IMR-90 (cell line): Measurements from ENCODE around the gene TM9SF4. TPM values are rescaled to one million over a fixed set of nuclear protein-coding genes. Genes with fewer than 3 reads are reported as not detected.

Source experiments
- ATAC-seq: fragments of 200-7000 bp; cut with Tn5 transposase; 2 replicates; pipeline ENCODE4 v1.9.1; 2020; ENCODE audit warnings: low read depth, mild to moderate bottlenecking, moderate library complexity
- BruUV-seq: library from RNA; stranded (reverse); fragments of 400-500 nt; replicated peaks from 2 replicates; lab custom pipeline; 2021; lab: Mats Ljungman, UMichigan
- CTCF ChIA-PET: fragments of 300-600 bp; formaldehyde crosslinking; extraction: SDS; loops from one replicate; lab custom pipeline; 2021; ENCODE audit warnings: antibody characterized with exemption; lab: Yijun Ruan, JAX
- POLR2A ChIA-PET: fragments of 300-600 bp; sonication (Branson Sonifier 250); formaldehyde crosslinking; loops from one replicate; lab custom pipeline; 2022; ENCODE audit warnings: antibody characterized with exemption; ENCODE audit not compliant: unreplicated experiment; lab: Charles Lee
- DNase-seq: peaks from one replicate; pipeline ENCODE4 v3.0.0; 2013
- H2AFZ ChIP-seq: replicated peaks from 2 replicates; pipeline ENCODE3; 2013; ENCODE audit warnings: low read length, mild to moderate bottlenecking; ENCODE audit not compliant: poor library complexity
- H2AK5ac ChIP-seq: 2 replicates; pipeline ENCODE4 v1.6.1; 2013; ENCODE audit warnings: low read depth, low read length, inconsistent platforms
- H2AK9ac ChIP-seq: replicated peaks from 2 replicates; pipeline ENCODE3; 2013; ENCODE audit warnings: mild to moderate bottlenecking, low read depth, low read length, moderate library complexity; ENCODE audit not compliant: poor library complexity
- H2BK120ac ChIP-seq: 2 replicates; pipeline ENCODE4 v1.6.1; 2013; ENCODE audit warnings: low read depth, low read length, inconsistent platforms
- H2BK15ac ChIP-seq: 3 replicates; pipeline ENCODE4 v1.6.1; 2013; ENCODE audit warnings: low read depth, low read length, inconsistent platforms
- H2BK20ac ChIP-seq: 2 replicates; pipeline ENCODE4 v1.6.1; 2013; ENCODE audit warnings: low read depth, mild to moderate bottlenecking, inconsistent platforms, low read length, moderate library complexity
- H2BK5ac ChIP-seq: 2 replicates; pipeline ENCODE4 v1.6.1; 2013; ENCODE audit warnings: mild to moderate bottlenecking, low read depth, low read length, inconsistent platforms; ENCODE audit not compliant: poor library complexity, severe bottlenecking
- H3K14ac ChIP-seq: replicated peaks from 2 replicates; pipeline ENCODE4 v1.6.1; 2013; ENCODE audit warnings: low read depth, low read length, inconsistent platforms
- H3K18ac ChIP-seq: 2 replicates; pipeline ENCODE4 v1.6.1; 2013; ENCODE audit warnings: low read depth, low read length, control low read depth
- H3K23ac ChIP-seq: 2 replicates; pipeline ENCODE4 v1.6.1; 2013; ENCODE audit warnings: low read depth, low read length, inconsistent platforms
- H3K27ac ChIP-seq: 2 replicates; pipeline ENCODE4 v1.5.1; 2013; ENCODE audit warnings: mild to moderate bottlenecking, control low read depth, low read length; ENCODE audit not compliant: insufficient read depth
- H3K27me3 ChIP-seq: 2 replicates; pipeline ENCODE4 v1.6.1; 2013; ENCODE audit warnings: low read length; ENCODE audit not compliant: control insufficient read depth, insufficient read depth
- H3K36me3 ChIP-seq: 2 replicates; pipeline ENCODE4 v1.6.1; 2013; ENCODE audit warnings: low read length, mixed read lengths; ENCODE audit not compliant: control insufficient read depth, insufficient read depth
- H3K4ac ChIP-seq: 2 replicates; pipeline ENCODE4 v1.6.1; 2013; ENCODE audit warnings: low read depth, low read length, inconsistent platforms
- H3K4me1 ChIP-seq: 2 replicates; pipeline ENCODE4 v1.6.1; 2013; ENCODE audit warnings: low read length, mixed read lengths; ENCODE audit not compliant: control insufficient read depth, insufficient read depth
- H3K4me2 ChIP-seq: 2 replicates; pipeline ENCODE4 v1.6.1; 2013; ENCODE audit warnings: low read depth, mild to moderate bottlenecking, control low read depth, low read length, moderate library complexity
- H3K4me3 ChIP-seq: 2 replicates; pipeline ENCODE4 v1.5.1; 2013; ENCODE audit warnings: low read depth, mild to moderate bottlenecking, control low read depth, low read length, moderate library complexity; ENCODE audit not compliant: insufficient read depth
- H3K56ac ChIP-seq: 2 replicates; pipeline ENCODE4 v1.6.1; 2013; ENCODE audit warnings: low read length, inconsistent platforms; ENCODE audit not compliant: insufficient read depth; ENCODE audit errors: extremely low read depth
- H3K79me1 ChIP-seq, 2 experiments: 2 replicates each; pipeline ENCODE4 v1.6.1; 2013; ENCODE audit warnings: low read length in 2 of 2, inconsistent platforms in 1 of 2, low read depth in 1 of 2
- H3K9ac ChIP-seq: 2 replicates; pipeline ENCODE4 v1.6.1; 2013; ENCODE audit warnings: low read depth, low read length, control low read depth
- H3K9me1 ChIP-seq: 2 replicates; pipeline ENCODE4 v1.6.1; 2013; ENCODE audit warnings: low read length, inconsistent platforms; ENCODE audit not compliant: insufficient read depth
- H3K9me3 ChIP-seq: 2 replicates; pipeline ENCODE4 v1.6.1; 2013; ENCODE audit warnings: low read length; ENCODE audit not compliant: control insufficient read depth, insufficient read depth
- H4K20me1 ChIP-seq: 2 replicates; pipeline ENCODE4 v1.6.1; 2013; ENCODE audit warnings: low read length, inconsistent platforms; ENCODE audit not compliant: insufficient read depth
- H4K5ac ChIP-seq: 2 replicates; pipeline ENCODE4 v1.6.1; 2013; ENCODE audit warnings: mild to moderate bottlenecking, low read depth, low read length, control low read depth
- H4K8ac ChIP-seq, 2 experiments: 2 replicates each; pipeline ENCODE4 v1.6.1; 2013; ENCODE audit warnings: low read depth in 2 of 2, low read length in 2 of 2, control low read depth in 1 of 2, inconsistent platforms in 1 of 2
- H4K91ac ChIP-seq: 2 replicates; pipeline ENCODE4 v1.6.1; 2013; ENCODE audit warnings: low read depth, low read length, inconsistent platforms; ENCODE audit not compliant: insufficient read depth
- BHLHE40 ChIP-seq: fragments of 150-350 bp; IDR thresholded peaks from 2 replicates; pipeline ENCODE4 v1.6.1; 2016; ENCODE audit warnings: mild to moderate bottlenecking, low read depth, low read length
- CEBPB ChIP-seq: IDR thresholded peaks from 2 replicates; pipeline ENCODE4 v1.6.1; 2012; ENCODE audit warnings: low read depth, low read length, improper control_type of control experiment
- CHD1 ChIP-seq: IDR thresholded peaks from 2 replicates; pipeline ENCODE4 v1.6.1; 2012; ENCODE audit warnings: low read depth, low read length, improper control_type of control experiment
- ELK1 ChIP-seq: fragments of 150-350 bp; IDR thresholded peaks from 2 replicates; pipeline ENCODE4 v1.6.1; 2016; ENCODE audit warnings: low read depth, mild to moderate bottlenecking, low read length, moderate library complexity, borderline replicate concordance
- FOS ChIP-seq: fragments of 150-350 bp; IDR thresholded peaks from 2 replicates; pipeline ENCODE4 v1.6.1; 2016; ENCODE audit warnings: low read depth, low read length
- MAFK ChIP-seq: IDR thresholded peaks from 2 replicates; pipeline ENCODE4 v1.6.1; 2012; ENCODE audit warnings: low read depth, low read length, improper control_type of control experiment
- MAZ ChIP-seq: IDR thresholded peaks from 2 replicates; pipeline ENCODE4 v1.6.1; 2012; ENCODE audit warnings: low read depth, mild to moderate bottlenecking, low read length, improper control_type of control experiment, moderate library complexity, borderline replicate concordance
- NFE2L2 ChIP-seq: fragments of 150-350 bp; IDR thresholded peaks from 2 replicates; pipeline ENCODE4 v1.6.1; 2016; ENCODE audit warnings: low read depth, mild to moderate bottlenecking, low read length
- POLR2A ChIP-seq: IDR thresholded peaks from 2 replicates; pipeline ENCODE4 v1.6.1; 2012; ENCODE audit warnings: mild to moderate bottlenecking, low read depth, low read length
- RAD21 ChIP-seq: IDR thresholded peaks from 2 replicates; pipeline ENCODE4 v1.6.1; 2012; ENCODE audit warnings: low read length, improper control_type of control experiment
- RCOR1 ChIP-seq: IDR thresholded peaks from 2 replicates; pipeline ENCODE4 v1.6.1; 2012; ENCODE audit warnings: mild to moderate bottlenecking, low read length, improper control_type of control experiment; ENCODE audit not compliant: insufficient replicate concordance
- USF2 ChIP-seq: fragments of 150-350 bp; IDR thresholded peaks from 2 replicates; pipeline ENCODE4 v1.6.1; 2017; ENCODE audit warnings: mild to moderate bottlenecking, antibody characterized with exemption, low read length, low read depth
- WGBS, 2 experiments: methylation state at CpG; one replicate each; pipeline versions ENCODE4 v1.1.5 to v1.1.7; 2013; ENCODE audit warnings: missing lambda C conversion rate in 2 of 2; ENCODE audit not compliant: insufficient read length in 1 of 2; ENCODE audit errors: extremely low coverage in 2 of 2; 5-methylcytosine and 5-hydroxymethylcytosine counted together
- dilution Hi-C: fragments of 300-500 bp; cut with HindIII; formaldehyde crosslinking; loops from one replicate; pipeline ENCODE4 v1.14.3; 2018; ENCODE audit warnings: low sequenced_read_pairs; ENCODE audit not compliant: unreplicated experiment
- in situ Hi-C: fragments of 300-500 bp; cut with MboI; formaldehyde crosslinking; loops from 3 replicates; pipeline ENCODE4 v1.14.3; 2019; ENCODE audit warnings: low sequenced_read_pairs, inconsistent platforms, mixed read lengths
- intact Hi-C: fragments of 100-400 bp; cut with micrococcal nuclease; formaldehyde crosslinking; loops from 2 replicates; pipeline ENCODE4 v1.10.0; 2022
- polyA plus RNA-seq, 3 experiments: library from polyadenylated mRNA; depleted of rRNA; stranded (reverse); fragments of >200 nt; gene quantifications; 2 replicates each; pipeline ENCODE4 v1.2.3, GENCODE V29; 2012; ENCODE audit warnings: low replicate concordance in 1 of 3
- total RNA-seq: library from RNA; depleted of rRNA; stranded (reverse); fragments of >200 nt; gene quantifications from 2 replicates; pipeline ENCODE4 v1.2.3, GENCODE V29; 2012
- TF ChIP-seq, protein P1 (sequence below): conservative IDR thresholded peaks from 2 replicates; pipeline ENCODE4 v1.5.1; 2012; ENCODE audit warnings: mild to moderate bottlenecking, low read depth, low read length, improper control_type of control experiment

Gene TM9SF4
- total and polyA plus RNA-seq, 2 of the 4 experiments (the other 2 are of a cell fraction), result 35.3 to 59.1 TPM

DNA sequence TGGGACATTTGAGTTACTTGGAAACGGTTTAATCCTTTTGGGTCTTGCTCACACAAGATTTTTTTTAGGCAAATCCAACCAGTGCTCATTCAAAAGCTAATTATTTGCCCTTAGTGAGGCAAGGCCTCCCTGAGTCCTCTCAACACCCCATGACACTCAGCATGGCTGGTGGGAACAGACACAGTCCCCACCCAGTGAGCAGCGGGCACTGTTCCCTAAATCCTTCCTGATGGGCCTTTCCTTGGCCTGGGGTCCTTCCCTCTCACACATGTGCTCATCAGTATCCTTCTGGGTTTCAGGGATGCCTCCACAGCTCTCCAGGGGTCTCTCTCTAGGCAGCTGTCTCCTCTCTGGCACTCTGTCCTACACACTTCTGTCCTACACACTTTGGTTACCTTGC lies 70.0 kb downstream of the TM9SF4 start:
- Histone ChIP-seq H2BK120ac (no peak overlapping the region), H4K20me1 (no peaks in the 10 kb centered on the region), H3K9me1 (no peaks in the 10 kb centered on the region), H2AFZ (no peak overlapping the region), H2AK5ac (no peak overlapping the region), H3K14ac (no peak overlapping the region), H2AK9ac (no peak overlapping the region), H4K5ac (no peak overlapping the region), H2BK5ac (no peak overlapping the region), H3K79me1 (no peaks in the 10 kb centered on the region), H3K56ac (no peak overlapping the region), H4K8ac (no peak overlapping the region), H3K4me2 (no peak overlapping the region), H3K9ac (no peak overlapping the region), H3K4me1 (no peaks in the 10 kb centered on the region), H3K4ac (no peak overlapping the region), H3K27ac (no peak overlapping the region), H3K36me3 (no peaks in the 10 kb centered on the region), H3K23ac (no peak overlapping the region), H3K9me3 (no peaks in the 10 kb centered on the region), H3K18ac (no peak overlapping the region), H2BK15ac (no peak overlapping the region), H3K27me3 (no peaks in the 10 kb centered on the region), H3K4me3 (no peak overlapping the region), H2BK20ac (no peak overlapping the region), H4K91ac (no peak overlapping the region)
- intact Hi-C loops, result no loop called here
- ATAC-seq, result no peak
- ChIA-PET CTCF (no interaction called here), POLR2A (no interaction called here)
- dilution Hi-C loops, result no loop called here
- WGBS, 2 experiments, result 60% methylated on average over 1 of the region's 2 CpGs; no CpG with 5 or more reads in 1 of the 2 experiments
- in situ Hi-C loops, result no loop called here
- DNase-seq, result no peak
- TF ChIP-seq BHLHE40, result no peak
- no peak for TF ChIP-seq CHD1
- TF ChIP-seq POLR2A, result no peak
- no peak for TF ChIP-seq MAZ
- TF ChIP-seq MAFK, result no peak
- TF ChIP-seq ELK1, result no peak
- TF ChIP-seq RAD21, result no peak
- TF ChIP-seq CEBPB, result no peak
- TF ChIP-seq RCOR1, result no peak
- TF ChIP-seq USF2, result no peak
- TF ChIP-seq, protein P1, sequence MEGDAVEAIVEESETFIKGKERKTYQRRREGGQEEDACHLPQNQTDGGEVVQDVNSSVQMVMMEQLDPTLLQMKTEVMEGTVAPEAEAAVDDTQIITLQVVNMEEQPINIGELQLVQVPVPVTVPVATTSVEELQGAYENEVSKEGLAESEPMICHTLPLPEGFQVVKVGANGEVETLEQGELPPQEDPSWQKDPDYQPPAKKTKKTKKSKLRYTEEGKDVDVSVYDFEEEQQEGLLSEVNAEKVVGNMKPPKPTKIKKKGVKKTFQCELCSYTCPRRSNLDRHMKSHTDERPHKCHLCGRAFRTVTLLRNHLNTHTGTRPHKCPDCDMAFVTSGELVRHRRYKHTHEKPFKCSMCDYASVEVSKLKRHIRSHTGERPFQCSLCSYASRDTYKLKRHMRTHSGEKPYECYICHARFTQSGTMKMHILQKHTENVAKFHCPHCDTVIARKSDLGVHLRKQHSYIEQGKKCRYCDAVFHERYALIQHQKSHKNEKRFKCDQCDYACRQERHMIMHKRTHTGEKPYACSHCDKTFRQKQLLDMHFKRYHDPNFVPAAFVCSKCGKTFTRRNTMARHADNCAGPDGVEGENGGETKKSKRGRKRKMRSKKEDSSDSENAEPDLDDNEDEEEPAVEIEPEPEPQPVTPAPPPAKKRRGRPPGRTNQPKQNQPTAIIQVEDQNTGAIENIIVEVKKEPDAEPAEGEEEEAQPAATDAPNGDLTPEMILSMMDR, result no peak
- no peak for TF ChIP-seq NFE2L2
- no peak for TF ChIP-seq FOS
- BruUV-seq, result no TSS peak
